Hematopoietic multipotent progenitor cell treated with erythropoietin and hydrocortisone succinate and interleukin-3 and kit ligand, for 8 days (in vitro differentiated cells): ENCODE data around the gene PKNOX2.
"Not testable (repeated sequence)": the region's sequence is repeated elsewhere in the genome, so short reads cannot be mapped to it uniquely, and the experiment has no call there.

Experiments
- DNase-seq: peaks from one replicate; pipeline ENCODE4 v3.0.0-alpha.2; 2015

Gene PKNOX2

GRCh38 chr11:125210066-125210465, 45.5 kb downstream of the PKNOX2 start:
- DNase-seq: no peak

- no peak for DNase-seq
Observed at GRCh38 chr11:125211191-125211947, 46.8 kb downstream of the PKNOX2 start.

- DNase-seq: no peak
Observed at GRCh38 chr11:125211948-125212340, 47.4 kb downstream of the PKNOX2 start.

GRCh38 chr11:125214601-125215565, 50.3 kb downstream of the PKNOX2 start:
- DNase-seq: no peak

- no peak for DNase-seq
Observed at GRCh38 chr11:125215976-125216375, 51.4 kb downstream of the PKNOX2 start.

GRCh38 chr11:125218336-125218735, 53.8 kb downstream of the PKNOX2 start:
- no peak for DNase-seq

GRCh38 chr11:125221461-125221860, 56.9 kb downstream of the PKNOX2 start:
- no peak for DNase-seq

GRCh38 chr11:125222494-125222893, 57.9 kb downstream of the PKNOX2 start:
- no peak for DNase-seq

- not testable (repeated sequence) for DNase-seq
Observed at GRCh38 chr11:125223161-125223560, 58.6 kb downstream of the PKNOX2 start.

- DNase-seq: no peak
Observed at GRCh38 chr11:125223901-125224361, 59.4 kb downstream of the PKNOX2 start.

- DNase-seq: peak; percentile 8
Observed at GRCh38 chr11:125224391-125225021, 60.0 kb downstream of the PKNOX2 start.

- DNase-seq: no peak
Observed at GRCh38 chr11:125225401-125225800, 60.9 kb downstream of the PKNOX2 start.

- no peak for DNase-seq
Observed at GRCh38 chr11:125226031-125226430, 61.5 kb downstream of the PKNOX2 start.

GRCh38 chr11:125226706-125227105, 62.2 kb downstream of the PKNOX2 start:
- DNase-seq: no peak

- DNase-seq: no peak
Observed at GRCh38 chr11:125227151-125227550, 62.6 kb downstream of the PKNOX2 start.

GRCh38 chr11:125228445-125228844, 63.9 kb downstream of the PKNOX2 start:
- no peak for DNase-seq

- DNase-seq: no peak
Observed at GRCh38 chr11:125228993-125229392, 64.4 kb downstream of the PKNOX2 start.

- DNase-seq: no peak
Observed at GRCh38 chr11:125229916-125230315, 65.4 kb downstream of the PKNOX2 start.

GRCh38 chr11:125233116-125233515, 68.6 kb downstream of the PKNOX2 start:
- no peak for DNase-seq

GRCh38 chr11:125233736-125234275, 69.3 kb downstream of the PKNOX2 start:
- no peak for DNase-seq

GRCh38 chr11:125235071-125235471, 70.5 kb downstream of the PKNOX2 start:
- no peak for DNase-seq

- DNase-seq: no peak
Observed at GRCh38 chr11:125236072-125236825, 71.7 kb downstream of the PKNOX2 start.
